Neural progenitor cell (in vitro differentiated cells): ENCODE results near the gene DGKD. TPM values are rescaled to one million over a fixed set of nuclear protein-coding genes. Genes with fewer than 3 reads are reported as not detected.

Experiments used
- DNase-seq: peaks from one replicate; pipeline ENCODE4 v3.0.0-alpha.2; 2016; ENCODE audit warnings: low spot score
- H2AFZ ChIP-seq: fragments of 200-600 bp; sonication (generic); replicated peaks from 2 replicates; pipeline ENCODE4 v1.6.1; 2016; ENCODE audit warnings: antibody characterized with exemption
- H3F3A ChIP-seq: fragments of 200-600 bp; sonication (generic); 2 replicates; pipeline ENCODE4 v1.6.1; 2016; ENCODE audit warnings: antibody characterized with exemption, low read depth
- H3K27ac ChIP-seq: fragments of 200-600 bp; sonication (generic); 2 replicates; pipeline ENCODE4 v1.5.1; 2016; ENCODE audit warnings: mild to moderate bottlenecking
- H3K27me3 ChIP-seq: fragments of 200-600 bp; sonication (generic); 2 replicates; pipeline ENCODE4 v1.6.1; 2016; ENCODE audit warnings: mild to moderate bottlenecking, moderate library complexity
- H3K36me3 ChIP-seq: fragments of 200-600 bp; sonication (generic); 2 replicates; pipeline ENCODE4 v1.5.1; 2016
- H3K4me1 ChIP-seq: fragments of 200-600 bp; sonication (generic); 2 replicates; pipeline ENCODE4 v1.6.1; 2016; ENCODE audit warnings: mixed run types
- H3K4me2 ChIP-seq: fragments of 200-600 bp; sonication (generic); 2 replicates; pipeline ENCODE4 v1.6.1; 2016
- H3K4me3 ChIP-seq: fragments of 200-600 bp; sonication (generic); 2 replicates; pipeline ENCODE4 v1.5.1; 2016
- H3K79me2 ChIP-seq: fragments of 200-600 bp; sonication (generic); 2 replicates; pipeline ENCODE4 v1.6.1; 2016; ENCODE audit warnings: low read depth
- H3K9ac ChIP-seq: fragments of 200-600 bp; sonication (generic); 2 replicates; pipeline ENCODE4 v1.6.1; 2016
- H3K9me3 ChIP-seq: fragments of 200-600 bp; sonication (generic); 2 replicates; pipeline ENCODE4 v1.5.1; 2016; ENCODE audit warnings: low read depth
- H4K20me1 ChIP-seq: fragments of 200-600 bp; sonication (generic); 2 replicates; pipeline ENCODE4 v1.6.1; 2016; ENCODE audit warnings: low read depth
- H3K27ac Mint-ChIP-seq: 3 replicates; pipeline ENCODE4 v1.8.0; 2021; ENCODE audit warnings: mixed read lengths
- H3K27me3 Mint-ChIP-seq: 2 replicates; pipeline ENCODE4 v1.8.0; 2022; ENCODE audit warnings: low read depth, mild to moderate bottlenecking, inconsistent platforms, moderate library complexity, mixed read lengths; ENCODE audit not compliant: insufficient read depth
- H3K36me3 Mint-ChIP-seq: 3 replicates; pipeline ENCODE4 v1.8.0; 2021; ENCODE audit warnings: mixed read lengths
- H3K4me1 Mint-ChIP-seq: 3 replicates; pipeline ENCODE4 v1.8.0; 2021; ENCODE audit warnings: mixed read lengths
- H3K4me3 Mint-ChIP-seq: 3 replicates; pipeline ENCODE4 v1.8.0; 2021; ENCODE audit warnings: mild to moderate bottlenecking, moderate library complexity, mixed read lengths
- H3K9me3 Mint-ChIP-seq: 3 replicates; pipeline ENCODE4 v1.8.0; 2020; ENCODE audit warnings: mixed read lengths
- CTCF ChIP-seq: fragments of 200-600 bp; sonication (generic); IDR thresholded peaks from 2 replicates; pipeline ENCODE4 v1.5.1; 2017; ENCODE audit warnings: antibody characterized with exemption, mild to moderate bottlenecking
- EZH2 ChIP-seq: fragments of 200-600 bp; sonication (generic); IDR thresholded peaks from 2 replicates; pipeline ENCODE4 v1.6.1; 2017; ENCODE audit warnings: antibody characterized with exemption, mild to moderate bottlenecking, moderate library complexity
- EZH2phosphoT487 ChIP-seq: fragments of 200-600 bp; sonication (generic); IDR thresholded peaks from 2 replicates; pipeline ENCODE4 v1.6.1; 2017; ENCODE audit warnings: antibody characterized with exemption
- total RNA-seq: library from RNA; depleted of rRNA; stranded (reverse); fragments of >200 nt; gene quantifications from 2 replicates; pipeline ENCODE4 v1.2.3, GENCODE V29; 2015; ENCODE audit warnings: low replicate concordance

DGKD gene
- total RNA-seq, 1 donor from 2014 or later, result 10.9 TPM

- H3K36me3 ChIP-seq, result no peaks in the 10 kb centered on the region
- H3K4me1 Mint-ChIP-seq, result peaks cover 12% of the 10 kb centered on the region
- no peak overlapping the region for H3K9ac ChIP-seq
- DNase-seq, result no peak
- no peaks in the 10 kb centered on the region for H3F3A ChIP-seq
- no peaks in the 10 kb centered on the region for H3K9me3 Mint-ChIP-seq
- H3K4me2 ChIP-seq, result no peak overlapping the region
- H2AFZ ChIP-seq, result no peak overlapping the region
- H3K27me3 Mint-ChIP-seq, result peaks cover 7% of the 10 kb centered on the region
- no peak overlapping the region for H3K27ac ChIP-seq
- H3K79me2 ChIP-seq, result no peaks in the 10 kb centered on the region
- H3K27me3 ChIP-seq, result no peaks in the 10 kb centered on the region
- no peak overlapping the region for H3K4me3 Mint-ChIP-seq
- H3K9me3 ChIP-seq, result no peaks in the 10 kb centered on the region
- H3K36me3 Mint-ChIP-seq, result peaks cover 26% of the 10 kb centered on the region
- H4K20me1 ChIP-seq, result no peaks in the 10 kb centered on the region
- no peak for TF ChIP-seq EZH2
- TF ChIP-seq CTCF, result no peak
- no peak for TF ChIP-seq EZH2phosphoT487
- no peak overlapping the region for H3K4me3 ChIP-seq
- H3K4me1 ChIP-seq, result peaks cover 4% of the 10 kb centered on the region
- no peak overlapping the region for H3K27ac Mint-ChIP-seq
Observed at GRCh38 chr2:233450864-233451575, 96.7 kb downstream of the DGKD start.

- H3K4me1 ChIP-seq, result peaks cover 4% of the 10 kb centered on the region
Observed at GRCh38 chr2:233451950-233452349, 97.7 kb downstream of the DGKD start.

GRCh38 chr2:233453111-233453915 lies 99.0 kb downstream of the DGKD start:
- peaks cover 8% of the 10 kb centered on the region for H3K4me1 Mint-ChIP-seq
- Histone ChIP-seq H3K9ac (no peak overlapping the region), H3K4me2 (no peak overlapping the region), H3K4me1 (peaks cover 4% of the 10 kb centered on the region), H4K20me1 (no peaks in the 10 kb centered on the region), H3K79me2 (no peaks in the 10 kb centered on the region), H3K27me3 (no peaks in the 10 kb centered on the region), H2AFZ (no peak overlapping the region), H3K36me3 (no peaks in the 10 kb centered on the region), H3K9me3 (no peaks in the 10 kb centered on the region), H3K27ac (no peak overlapping the region), H3K4me3 (no peak overlapping the region), H3F3A (no peaks in the 10 kb centered on the region)
- DNase-seq, result no peak
- H3K27ac Mint-ChIP-seq, result peak overlapping the region; percentile 61
- TF ChIP-seq EZH2 (no peak), EZH2phosphoT487 (no peak)
- peaks cover 31% of the 10 kb centered on the region for H3K36me3 Mint-ChIP-seq
- no peak overlapping the region for H3K4me3 Mint-ChIP-seq
- no peaks in the 10 kb centered on the region for H3K9me3 Mint-ChIP-seq
- H3K27me3 Mint-ChIP-seq, result peaks cover 4% of the 10 kb centered on the region

More at GRCh38 chr2:233451950-233452349, 97.7 kb downstream of the DGKD start:
- Mint-ChIP-seq H3K36me3 (peaks cover 28% of the 10 kb centered on the region), H3K4me3 (no peak overlapping the region), H3K27ac (no peak overlapping the region), H3K27me3 (peaks cover 4% of the 10 kb centered on the region), H3K4me1 (peaks cover 12% of the 10 kb centered on the region), H3K9me3 (no peaks in the 10 kb centered on the region)
- no peaks in the 10 kb centered on the region for H3K27me3 ChIP-seq
- no peaks in the 10 kb centered on the region for H3K36me3 ChIP-seq
- no peak overlapping the region for H3K4me2 ChIP-seq
- H3K4me3 ChIP-seq, result no peak overlapping the region
- no peaks in the 10 kb centered on the region for H3K9me3 ChIP-seq
- no peak overlapping the region for H3K9ac ChIP-seq
- H2AFZ ChIP-seq, result no peak overlapping the region
- TF ChIP-seq CTCF (no peak), EZH2 (no peak), EZH2phosphoT487 (no peak)
- DNase-seq, result no peak
- no peak overlapping the region for H3K27ac ChIP-seq
- H3K79me2 ChIP-seq, result no peaks in the 10 kb centered on the region
- no peaks in the 10 kb centered on the region for H4K20me1 ChIP-seq
- H3F3A ChIP-seq, result no peaks in the 10 kb centered on the region

GRCh38 chr2:233453916-233454315 lies 99.6 kb downstream of the DGKD start:
- H3K79me2 ChIP-seq, result no peaks in the 10 kb centered on the region
- H3K4me1 Mint-ChIP-seq, result peaks cover 4% of the 10 kb centered on the region
- peaks cover under 1% of the 10 kb centered on the region for H3K4me1 ChIP-seq
- H3K36me3 ChIP-seq, result no peaks in the 10 kb centered on the region
- H3K36me3 Mint-ChIP-seq, result peaks cover 30% of the 10 kb centered on the region
- no peak overlapping the region for H3K4me3 ChIP-seq
- no peaks in the 10 kb centered on the region for H3K9me3 ChIP-seq
- H3K9ac ChIP-seq, result no peak overlapping the region
- no peaks in the 10 kb centered on the region for H3K27me3 ChIP-seq
- no peaks in the 10 kb centered on the region for H3K9me3 Mint-ChIP-seq
- no peaks in the 10 kb centered on the region for H3F3A ChIP-seq
- no peak overlapping the region for H3K4me2 ChIP-seq
- no peak overlapping the region for H3K4me3 Mint-ChIP-seq
- H3K27me3 Mint-ChIP-seq, result peaks cover 4% of the 10 kb centered on the region
- no peak overlapping the region for H3K27ac Mint-ChIP-seq
- TF ChIP-seq EZH2 (no peak), CTCF (no peak), EZH2phosphoT487 (no peak)
- H2AFZ ChIP-seq, result no peak overlapping the region
- no peak overlapping the region for H3K27ac ChIP-seq
- DNase-seq, result no peak
- H4K20me1 ChIP-seq, result no peaks in the 10 kb centered on the region
